Measurements from ENCODE around the gene ZNF646. TPM values are rescaled to one million over a fixed set of nuclear protein-coding genes. Genes with fewer than 3 reads are reported as not detected.

Gene ZNF646
- total RNA-seq, 1 donor from 2014 or later, result 15.2 TPM

GRCh38 chr16:31032736-31033708, 41.2 kb upstream of the ZNF646 start, which contains the start of gene STX4:
Gene STX4 (plus strand): TSS chr16:31033558. CDS start chr16:31033806, 248 bp downstream.
- DNase-seq (ENCODE audit: low spot score), result peak; percentile 97
- H3K4me1 Mint-ChIP-seq (ENCODE audit: low read depth), result peaks cover 18% of the 10 kb centered on the region
- peaks cover 8% of the 10 kb centered on the region for H3K36me3 Mint-ChIP-seq (ENCODE audit: low read depth)
- peak; percentile 27 for TF ChIP-seq CTCF (IDR thresholded peaks at IDR 0.05)
- H3K27me3 Mint-ChIP-seq (ENCODE audit: low read depth), result no peaks in the 10 kb centered on the region
- no peaks in the 10 kb centered on the region for H3K9me3 Mint-ChIP-seq (ENCODE audit: low read depth)
- peak within 1 kb of the TSS; percentile 95 for H3K27ac Mint-ChIP-seq (ENCODE audit: unreplicated experiment)
- peak within 1 kb of the TSS; percentile 94 for H3K4me3 Mint-ChIP-seq (ENCODE audit: unreplicated experiment)

GRCh38 chr16:31033709-31034492, 40.3 kb upstream of the ZNF646 start:
- H3K36me3 Mint-ChIP-seq (ENCODE audit: low read depth), result peaks cover 13% of the 10 kb centered on the region
- peak; percentile 3 for TF ChIP-seq CTCF (IDR thresholded peaks at IDR 0.05)
- H3K4me1 Mint-ChIP-seq (ENCODE audit: low read depth), result peaks cover 18% of the 10 kb centered on the region
- H3K9me3 Mint-ChIP-seq (ENCODE audit: low read depth), result no peaks in the 10 kb centered on the region
- peak overlapping the region; percentile 95 for H3K27ac Mint-ChIP-seq (ENCODE audit: unreplicated experiment)
- peak overlapping the region; percentile 94 for H3K4me3 Mint-ChIP-seq (ENCODE audit: unreplicated experiment)
- no peaks in the 10 kb centered on the region for H3K27me3 Mint-ChIP-seq (ENCODE audit: low read depth)
- DNase-seq (ENCODE audit: low spot score), result no peak

GRCh38 chr16:31036691-31037090, 37.5 kb upstream of the ZNF646 start:
- Mint-ChIP-seq H3K4me3 (ENCODE audit: unreplicated experiment) (no peak overlapping the region), H3K27ac (ENCODE audit: unreplicated experiment) (no peak overlapping the region), H3K9me3 (ENCODE audit: low read depth) (no peaks in the 10 kb centered on the region), H3K36me3 (ENCODE audit: low read depth) (peaks cover 21% of the 10 kb centered on the region), H3K27me3 (ENCODE audit: low read depth) (no peaks in the 10 kb centered on the region), H3K4me1 (ENCODE audit: low read depth) (peaks cover 16% of the 10 kb centered on the region)
- no peak for DNase-seq (ENCODE audit: low spot score)
- TF ChIP-seq CTCF (IDR thresholded peaks at IDR 0.05), result no peak

- Mint-ChIP-seq H3K9me3 (ENCODE audit: low read depth) (no peaks in the 10 kb centered on the region), H3K36me3 (ENCODE audit: low read depth) (peaks cover 24% of the 10 kb centered on the region), H3K4me3 (ENCODE audit: unreplicated experiment) (no peak overlapping the region), H3K27ac (ENCODE audit: unreplicated experiment) (no peak overlapping the region), H3K4me1 (ENCODE audit: low read depth) (peaks cover 7% of the 10 kb centered on the region), H3K27me3 (ENCODE audit: low read depth) (no peaks in the 10 kb centered on the region)
- TF ChIP-seq CTCF (IDR thresholded peaks at IDR 0.05), result no peak
- no peak for DNase-seq (ENCODE audit: low spot score)
These were observed 35.2 kb upstream of the ZNF646 start for GRCh38 chr16:31038993-31039392.

- H3K36me3 Mint-ChIP-seq (ENCODE audit: low read depth), result peaks cover 16% of the 10 kb centered on the region
- H3K27me3 Mint-ChIP-seq (ENCODE audit: low read depth), result no peaks in the 10 kb centered on the region
- H3K27ac Mint-ChIP-seq (ENCODE audit: unreplicated experiment), result no peak overlapping the region
- H3K4me1 Mint-ChIP-seq (ENCODE audit: low read depth), result no peaks in the 10 kb centered on the region
- H3K9me3 Mint-ChIP-seq (ENCODE audit: low read depth), result no peaks in the 10 kb centered on the region
- DNase-seq (ENCODE audit: low spot score), result no peak
- no peak overlapping the region for H3K4me3 Mint-ChIP-seq (ENCODE audit: unreplicated experiment)
- TF ChIP-seq CTCF (IDR thresholded peaks at IDR 0.05), result no peak
These were observed 31.4 kb upstream of the ZNF646 start for GRCh38 chr16:31042866-31043265.
